ENCODE results near the gene SPG7. TPM values are rescaled to one million over a fixed set of nuclear protein-coding genes. Genes with fewer than 3 reads are reported as not detected.
"Not testable (repeated sequence)": the region's sequence is repeated elsewhere in the genome, so short reads cannot be mapped to it uniquely, and the experiment has no call there.

The SPG7 gene
- total RNA-seq, 2 donors from 2014 or later: 72.8 to 216 TPM

- Histone ChIP-seq H3K4me1 (peaks cover 0 to 5% of the 10 kb centered on the region in 2 donors), H3K27me3 (no peaks in the 10 kb centered on the region), H3K4me3 (no peak overlapping the region), H3K27ac (no peak overlapping the region), H3K9me3 (no peaks in the 10 kb centered on the region), H3K36me3 (no peaks in the 10 kb centered on the region)
- DNase-seq (ENCODE audit: low spot score): no peak
- TF ChIP-seq CTCF (IDR thresholded peaks at IDR 0.05): no peak
Measured at GRCh38 chr16:89586218-89586617, 78.0 kb downstream of the SPG7 start.

- H3K27ac ChIP-seq: no peak overlapping the region
- no peak for DNase-seq (ENCODE audit: low spot score)
- TF ChIP-seq CTCF (IDR thresholded peaks at IDR 0.05): no peak
- H3K27me3 ChIP-seq: no peaks in the 10 kb centered on the region
- H3K4me3 ChIP-seq: no peak overlapping the region
- peaks cover 0 to 5% of the 10 kb centered on the region in 2 donors for H3K4me1 ChIP-seq
- H3K9me3 ChIP-seq: no peaks in the 10 kb centered on the region
- H3K36me3 ChIP-seq: no peaks in the 10 kb centered on the region
Measured at GRCh38 chr16:89586853-89587252, 78.7 kb downstream of the SPG7 start.

GRCh38 chr16:89587676-89588075, 79.5 kb downstream of the SPG7 start:
- not testable (repeated sequence) for H3K27ac ChIP-seq; H3K36me3 ChIP-seq; H3K4me1 ChIP-seq; H3K9me3 ChIP-seq; DNase-seq (ENCODE audit: low spot score); H3K4me3 ChIP-seq; H3K27me3 ChIP-seq

GRCh38 chr16:89588413-89589109, 80.4 kb downstream of the SPG7 start:
- H3K4me1 ChIP-seq: no peaks in the 10 kb centered on the region
- H3K27ac ChIP-seq: no peak overlapping the region
- no peaks in the 10 kb centered on the region for H3K36me3 ChIP-seq
- TF ChIP-seq CTCF (IDR thresholded peaks at IDR 0.05): no peak
- no peak overlapping the region for H3K4me3 ChIP-seq
- no peak for DNase-seq (ENCODE audit: low spot score)
- no peaks in the 10 kb centered on the region for H3K27me3 ChIP-seq
- H3K9me3 ChIP-seq: no peaks in the 10 kb centered on the region

- Histone ChIP-seq H3K9me3 (no peaks in the 10 kb centered on the region), H3K27me3 (no peaks in the 10 kb centered on the region), H3K4me1 (no peaks in the 10 kb centered on the region), H3K4me3 (no peak overlapping the region), H3K36me3 (no peaks in the 10 kb centered on the region), H3K27ac (no peak overlapping the region)
- no peak for TF ChIP-seq CTCF (IDR thresholded peaks at IDR 0.05)
- DNase-seq (ENCODE audit: low spot score): no peak
Measured at GRCh38 chr16:89589241-89589926, 81.2 kb downstream of the SPG7 start.

GRCh38 chr16:89593841-89594240, 85.6 kb downstream of the SPG7 start:
- DNase-seq (ENCODE audit: low spot score): no peak
- H3K27ac ChIP-seq: no peak overlapping the region
- TF ChIP-seq CTCF (IDR thresholded peaks at IDR 0.05): no peak
- no peak overlapping the region for H3K4me3 ChIP-seq
- no peaks in the 10 kb centered on the region for H3K36me3 ChIP-seq
- H3K9me3 ChIP-seq: no peaks in the 10 kb centered on the region
- H3K4me1 ChIP-seq: no peaks in the 10 kb centered on the region
- H3K27me3 ChIP-seq: no peaks in the 10 kb centered on the region

All from right atrium auricular region (tissue), 2 donors.